Left hindlimb (tissue), 1 donor: Measurements from ENCODE around the gene OR52A1.
"Not testable (repeated sequence)": the region's sequence is repeated elsewhere in the genome, so short reads cannot be mapped to it uniquely, and the experiment has no call there.

Experiments
- DNase-seq: peaks from one replicate; pipeline ENCODE4 v3.0.0-alpha.2; 2018

The OR52A1 gene

GRCh38 chr11:5154657-5155056 lies at the start of gene OR52A1:
Gene OR52A1, minus strand, starts transcription at chr11:5154757. Its CDS starts 2,388 bp downstream, at chr11:5152369.
- DNase-seq: no peak

- DNase-seq: no peak
Observed at GRCh38 chr11:5203366-5203765, 48.8 kb upstream of the OR52A1 start.

GRCh38 chr11:5200582-5200981 lies 46.0 kb upstream of the OR52A1 start, which contains the start of gene OR51V1:
Gene OR51V1, minus strand, starts transcription at chr11:5200682. Its CDS starts 0 bp downstream, at chr11:5200682.
- no peak for DNase-seq

GRCh38 chr11:5198285-5198684 lies 43.7 kb upstream of the OR52A1 start:
- DNase-seq: no peak

GRCh38 chr11:5197536-5197935 lies 43.0 kb upstream of the OR52A1 start:
- DNase-seq: no peak

- DNase-seq: no peak
Observed at GRCh38 chr11:5196731-5197130, 42.2 kb upstream of the OR52A1 start.

- no peak for DNase-seq
Observed at GRCh38 chr11:5196067-5196466, 41.5 kb upstream of the OR52A1 start.

GRCh38 chr11:5192738-5193137 lies 38.2 kb upstream of the OR52A1 start:
- DNase-seq: no peak

GRCh38 chr11:5188201-5188600 lies 33.6 kb upstream of the OR52A1 start:
- no peak for DNase-seq

GRCh38 chr11:5178046-5178837 lies 23.7 kb upstream of the OR52A1 start:
- DNase-seq: no peak

- no peak for DNase-seq
Observed at GRCh38 chr11:5174934-5175333, 20.4 kb upstream of the OR52A1 start.

- DNase-seq: no peak
Observed at GRCh38 chr11:5171856-5172255, 17.3 kb upstream of the OR52A1 start.

- DNase-seq: not testable (repeated sequence)
Observed at GRCh38 chr11:5165898-5166297, 11.3 kb upstream of the OR52A1 start.

- not testable (repeated sequence) for DNase-seq
Observed at GRCh38 chr11:5164807-5165206, 10.2 kb upstream of the OR52A1 start.

GRCh38 chr11:5161045-5161444 lies 6.5 kb upstream of the OR52A1 start:
- not testable (repeated sequence) for DNase-seq

GRCh38 chr11:5160217-5160616 lies 5.7 kb upstream of the OR52A1 start:
- not testable (repeated sequence) for DNase-seq

GRCh38 chr11:5159806-5160205 lies 5.2 kb upstream of the OR52A1 start:
- DNase-seq: no peak

GRCh38 chr11:5153574-5154431 lies 754 bp downstream of the OR52A1 start:
- no peak for DNase-seq

GRCh38 chr11:5151713-5152153 lies 2.8 kb downstream of the OR52A1 start:
- no peak for DNase-seq

GRCh38 chr11:5144206-5144605 lies 10.4 kb downstream of the OR52A1 start:
- DNase-seq: not testable (repeated sequence)

GRCh38 chr11:5137996-5138395 lies 16.6 kb downstream of the OR52A1 start, which contains the start of gene OR52A5:
Gene OR52A5, minus strand, starts transcription at chr11:5138356. Its CDS starts 5,714 bp downstream, at chr11:5132642.
- no peak for DNase-seq

GRCh38 chr11:5137014-5137413 lies 17.5 kb downstream of the OR52A1 start:
- DNase-seq: no peak

GRCh38 chr11:5136261-5136660 lies 18.3 kb downstream of the OR52A1 start:
- no peak for DNase-seq
